Panc1 (cell line): ENCODE data around the gene VWC2L. TPM values are rescaled to one million over a fixed set of nuclear protein-coding genes. Genes with fewer than 3 reads are reported as not detected.

Source experiments
- ATAC-seq: fragments of 200-7000 bp; cut with Tn5 transposase; 2 replicates; pipeline ENCODE4 v1.9.1; 2020; ENCODE audit warnings: mild to moderate bottlenecking, moderate library complexity
- BruUV-seq: library from RNA; stranded (reverse); fragments of 400-500 nt; replicated peaks from 2 replicates; lab custom pipeline; 2021; lab: Mats Ljungman, UMichigan
- CTCF ChIA-PET: fragments of 300-600 bp; sonication (Branson Sonifier 250); formaldehyde crosslinking; loops from one replicate; lab custom pipeline; 2022; ENCODE audit warnings: antibody characterized with exemption; lab: Charles Lee
- POLR2A ChIA-PET: fragments of 300-600 bp; sonication (Branson Sonifier 250); formaldehyde crosslinking; loops from one replicate; lab custom pipeline; 2022; ENCODE audit warnings: antibody characterized with exemption; lab: Charles Lee
- DNase-seq: peaks from one replicate; pipeline ENCODE4 v3.0.0-alpha.2; 2010; ENCODE audit warnings: low read depth, low spot score
- H3K27ac ChIP-seq: 2 replicates; pipeline ENCODE4 v1.5.1; 2011; ENCODE audit warnings: mild to moderate bottlenecking, low read length, inconsistent platforms
- H3K27me3 ChIP-seq: fragments of 200-500 bp; sonication (Bioruptor generic); 2 replicates; pipeline ENCODE4 v1.6.0; 2014; ENCODE audit warnings: low read length, inconsistent platforms; ENCODE audit not compliant: control insufficient read depth, insufficient read depth
- H3K36me3 ChIP-seq: fragments of 200-500 bp; sonication (Bioruptor generic); 2 replicates; pipeline ENCODE4 v1.5.1; 2014; ENCODE audit warnings: inconsistent platforms, mild to moderate bottlenecking, low read length, moderate library complexity; ENCODE audit not compliant: control insufficient read depth, insufficient read depth
- H3K4me1 ChIP-seq: 2 replicates; pipeline ENCODE4 v1.5.1; 2011; ENCODE audit warnings: inconsistent platforms, mild to moderate bottlenecking, low read length, moderate library complexity; ENCODE audit not compliant: control insufficient read depth, insufficient read depth
- H3K4me3 ChIP-seq, 2 experiments: 2 replicates each; pipeline ENCODE4 v1.5.1; 2011 to 2012; ENCODE audit warnings: low read depth in 2 of 2, low read length in 2 of 2, mild to moderate bottlenecking in 2 of 2, inconsistent platforms in 1 of 2, moderate library complexity in 1 of 2
- H3K9me3 ChIP-seq: fragments of 200-500 bp; sonication (Bioruptor generic); 2 replicates; pipeline ENCODE4 v1.5.1; 2014; ENCODE audit warnings: low read depth, mild to moderate bottlenecking, inconsistent platforms, low read length, moderate library complexity; ENCODE audit not compliant: control insufficient read depth, insufficient read depth
- POLR2AphosphoS5 ChIP-seq: IDR thresholded peaks from 2 replicates; pipeline ENCODE4 v1.6.1; 2012; ENCODE audit warnings: mild to moderate bottlenecking, low read depth, low read length, moderate library complexity
- SIN3A ChIP-seq: IDR thresholded peaks from 2 replicates; pipeline ENCODE4 v1.6.1; 2012; ENCODE audit warnings: low read depth, mild to moderate bottlenecking, low read length, moderate library complexity, borderline replicate concordance; ENCODE audit not compliant: insufficient read depth
- TCF7L2 ChIP-seq: IDR thresholded peaks from 2 replicates; pipeline ENCODE4 v1.6.1; 2011; ENCODE audit warnings: mild to moderate bottlenecking, low read depth, low read length, inconsistent platforms
- in situ Hi-C: cut with HindIII; loops from 2 replicates; pipeline ENCODE4 v1.10.0; 2016; ENCODE audit warnings: low sequenced_read_pairs, low pct_unique_long_range_greater_than_20kb
- intact Hi-C: fragments of 100-400 bp; cut with micrococcal nuclease; formaldehyde crosslinking; loops from one replicate; pipeline ENCODE4 v1.10.0; 2022; ENCODE audit not compliant: unreplicated experiment
- total RNA-seq: library from RNA; stranded (reverse); gene quantifications from one replicate; pipeline ENCODE4 v1.2.1, GENCODE V29; 2021; ENCODE audit not compliant: unreplicated experiment
- TF ChIP-seq, protein P1 (sequence below): fragments of 450-650 bp; IDR thresholded peaks from 2 replicates; pipeline ENCODE4 v1.5.1; 2017; ENCODE audit warnings: mild to moderate bottlenecking
- TF ChIP-seq, protein P2 (sequence below), 2 experiments: IDR thresholded peaks; 2 replicates each; pipeline ENCODE4 v1.6.1; 2011 to 2012; ENCODE audit warnings: low read depth in 2 of 2, control low read depth in 1 of 2, low read length in 1 of 2, mild to moderate bottlenecking in 1 of 2, moderate library complexity in 1 of 2; ENCODE audit not compliant: insufficient read depth in 1 of 2

Gene VWC2L
- total RNA-seq, 1 experiment from 2014 or later: not detected

DNA sequence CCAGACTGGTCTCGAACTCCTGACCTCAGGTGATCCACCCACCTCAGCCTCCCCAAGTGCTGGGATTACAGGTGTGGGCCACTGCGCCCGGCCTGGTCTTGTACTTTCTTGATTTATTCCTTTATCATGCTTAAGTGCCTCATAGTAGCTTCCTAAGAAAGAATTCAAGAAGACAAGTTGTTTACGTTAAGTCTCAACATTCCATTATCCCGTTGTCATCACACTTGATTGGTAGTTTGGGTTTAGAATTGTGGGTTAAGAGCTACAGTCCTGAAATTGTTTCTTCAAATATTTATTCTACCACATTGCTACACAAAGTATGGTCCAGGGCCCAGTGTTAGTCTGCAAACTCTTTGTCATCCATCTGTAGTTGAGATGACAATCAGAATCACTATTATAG, 194.0 kb downstream of the VWC2L start:
- ChIA-PET POLR2A (no interaction called here), CTCF (no interaction called here)
- Histone ChIP-seq H3K36me3 (no peaks in the 10 kb centered on the region), H3K27me3 (no peaks in the 10 kb centered on the region), H3K27ac (no peak overlapping the region), H3K4me1 (no peaks in the 10 kb centered on the region), H3K9me3 (no peaks in the 10 kb centered on the region), H3K4me3 (no peak overlapping the region)
- intact Hi-C loops: no loop called here
- in situ Hi-C loops: no loop called here
- no peak for ATAC-seq
- BruUV-seq: no TSS peak
- no peak for DNase-seq
- TF ChIP-seq, protein P1, sequence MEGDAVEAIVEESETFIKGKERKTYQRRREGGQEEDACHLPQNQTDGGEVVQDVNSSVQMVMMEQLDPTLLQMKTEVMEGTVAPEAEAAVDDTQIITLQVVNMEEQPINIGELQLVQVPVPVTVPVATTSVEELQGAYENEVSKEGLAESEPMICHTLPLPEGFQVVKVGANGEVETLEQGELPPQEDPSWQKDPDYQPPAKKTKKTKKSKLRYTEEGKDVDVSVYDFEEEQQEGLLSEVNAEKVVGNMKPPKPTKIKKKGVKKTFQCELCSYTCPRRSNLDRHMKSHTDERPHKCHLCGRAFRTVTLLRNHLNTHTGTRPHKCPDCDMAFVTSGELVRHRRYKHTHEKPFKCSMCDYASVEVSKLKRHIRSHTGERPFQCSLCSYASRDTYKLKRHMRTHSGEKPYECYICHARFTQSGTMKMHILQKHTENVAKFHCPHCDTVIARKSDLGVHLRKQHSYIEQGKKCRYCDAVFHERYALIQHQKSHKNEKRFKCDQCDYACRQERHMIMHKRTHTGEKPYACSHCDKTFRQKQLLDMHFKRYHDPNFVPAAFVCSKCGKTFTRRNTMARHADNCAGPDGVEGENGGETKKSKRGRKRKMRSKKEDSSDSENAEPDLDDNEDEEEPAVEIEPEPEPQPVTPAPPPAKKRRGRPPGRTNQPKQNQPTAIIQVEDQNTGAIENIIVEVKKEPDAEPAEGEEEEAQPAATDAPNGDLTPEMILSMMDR: no peak
- TF ChIP-seq, protein P2, sequence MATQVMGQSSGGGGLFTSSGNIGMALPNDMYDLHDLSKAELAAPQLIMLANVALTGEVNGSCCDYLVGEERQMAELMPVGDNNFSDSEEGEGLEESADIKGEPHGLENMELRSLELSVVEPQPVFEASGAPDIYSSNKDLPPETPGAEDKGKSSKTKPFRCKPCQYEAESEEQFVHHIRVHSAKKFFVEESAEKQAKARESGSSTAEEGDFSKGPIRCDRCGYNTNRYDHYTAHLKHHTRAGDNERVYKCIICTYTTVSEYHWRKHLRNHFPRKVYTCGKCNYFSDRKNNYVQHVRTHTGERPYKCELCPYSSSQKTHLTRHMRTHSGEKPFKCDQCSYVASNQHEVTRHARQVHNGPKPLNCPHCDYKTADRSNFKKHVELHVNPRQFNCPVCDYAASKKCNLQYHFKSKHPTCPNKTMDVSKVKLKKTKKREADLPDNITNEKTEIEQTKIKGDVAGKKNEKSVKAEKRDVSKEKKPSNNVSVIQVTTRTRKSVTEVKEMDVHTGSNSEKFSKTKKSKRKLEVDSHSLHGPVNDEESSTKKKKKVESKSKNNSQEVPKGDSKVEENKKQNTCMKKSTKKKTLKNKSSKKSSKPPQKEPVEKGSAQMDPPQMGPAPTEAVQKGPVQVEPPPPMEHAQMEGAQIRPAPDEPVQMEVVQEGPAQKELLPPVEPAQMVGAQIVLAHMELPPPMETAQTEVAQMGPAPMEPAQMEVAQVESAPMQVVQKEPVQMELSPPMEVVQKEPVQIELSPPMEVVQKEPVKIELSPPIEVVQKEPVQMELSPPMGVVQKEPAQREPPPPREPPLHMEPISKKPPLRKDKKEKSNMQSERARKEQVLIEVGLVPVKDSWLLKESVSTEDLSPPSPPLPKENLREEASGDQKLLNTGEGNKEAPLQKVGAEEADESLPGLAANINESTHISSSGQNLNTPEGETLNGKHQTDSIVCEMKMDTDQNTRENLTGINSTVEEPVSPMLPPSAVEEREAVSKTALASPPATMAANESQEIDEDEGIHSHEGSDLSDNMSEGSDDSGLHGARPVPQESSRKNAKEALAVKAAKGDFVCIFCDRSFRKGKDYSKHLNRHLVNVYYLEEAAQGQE (IDR thresholded peaks at IDR 0.05; ENCODE audit: insufficient read depth in 1 of 2, low read depth in 2 of 2, low read length in 1 of 2): no peak
- TF ChIP-seq POLR2AphosphoS5 (no peak), SIN3A (no peak), TCF7L2 (no peak)

DNA sequence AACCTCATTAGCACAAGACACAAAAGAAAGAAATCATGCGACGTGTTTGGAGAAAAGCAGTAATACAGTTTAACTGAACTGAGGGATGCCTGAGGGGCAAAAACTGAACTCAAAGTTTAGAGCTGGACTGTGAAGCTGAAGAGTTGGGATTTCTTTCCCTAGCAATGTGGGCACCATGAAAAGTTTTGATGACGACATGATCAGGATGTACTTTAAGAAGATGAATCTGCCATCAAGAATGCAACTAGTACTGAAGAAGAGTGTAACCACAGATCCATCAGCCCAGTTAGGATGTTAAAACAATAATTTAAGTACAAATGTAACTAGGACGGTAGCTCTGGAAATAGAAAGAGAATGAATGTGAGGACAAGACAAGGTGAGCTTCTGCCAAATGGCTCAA, 196.2 kb downstream of the VWC2L start:
- DNase-seq: no peak
- TF ChIP-seq SIN3A (no peak), TCF7L2 (no peak), POLR2AphosphoS5 (no peak)
- TF ChIP-seq, protein P1: no peak
- TF ChIP-seq, protein P2 (IDR thresholded peaks at IDR 0.05; ENCODE audit: insufficient read depth in 1 of 2, low read depth in 2 of 2, low read length in 1 of 2): no peak
- Histone ChIP-seq H3K27ac (no peak overlapping the region), H3K27me3 (no peaks in the 10 kb centered on the region), H3K4me1 (no peaks in the 10 kb centered on the region), H3K36me3 (no peaks in the 10 kb centered on the region), H3K4me3 (no peak overlapping the region), H3K9me3 (no peaks in the 10 kb centered on the region)
- no peak for ATAC-seq
- ChIA-PET POLR2A (no interaction called here), CTCF (no interaction called here)
- in situ Hi-C loops (no loop called here), intact Hi-C loops (no loop called here)
- no TSS peak for BruUV-seq
